Measurements from ENCODE around the gene NIPAL4. TPM values are rescaled to one million over a fixed set of nuclear protein-coding genes. Genes with fewer than 3 reads are reported as not detected.

The NIPAL4 gene
- total RNA-seq: 0.14 TPM in 1 of 2 replicates, not detected in the other

DNA sequence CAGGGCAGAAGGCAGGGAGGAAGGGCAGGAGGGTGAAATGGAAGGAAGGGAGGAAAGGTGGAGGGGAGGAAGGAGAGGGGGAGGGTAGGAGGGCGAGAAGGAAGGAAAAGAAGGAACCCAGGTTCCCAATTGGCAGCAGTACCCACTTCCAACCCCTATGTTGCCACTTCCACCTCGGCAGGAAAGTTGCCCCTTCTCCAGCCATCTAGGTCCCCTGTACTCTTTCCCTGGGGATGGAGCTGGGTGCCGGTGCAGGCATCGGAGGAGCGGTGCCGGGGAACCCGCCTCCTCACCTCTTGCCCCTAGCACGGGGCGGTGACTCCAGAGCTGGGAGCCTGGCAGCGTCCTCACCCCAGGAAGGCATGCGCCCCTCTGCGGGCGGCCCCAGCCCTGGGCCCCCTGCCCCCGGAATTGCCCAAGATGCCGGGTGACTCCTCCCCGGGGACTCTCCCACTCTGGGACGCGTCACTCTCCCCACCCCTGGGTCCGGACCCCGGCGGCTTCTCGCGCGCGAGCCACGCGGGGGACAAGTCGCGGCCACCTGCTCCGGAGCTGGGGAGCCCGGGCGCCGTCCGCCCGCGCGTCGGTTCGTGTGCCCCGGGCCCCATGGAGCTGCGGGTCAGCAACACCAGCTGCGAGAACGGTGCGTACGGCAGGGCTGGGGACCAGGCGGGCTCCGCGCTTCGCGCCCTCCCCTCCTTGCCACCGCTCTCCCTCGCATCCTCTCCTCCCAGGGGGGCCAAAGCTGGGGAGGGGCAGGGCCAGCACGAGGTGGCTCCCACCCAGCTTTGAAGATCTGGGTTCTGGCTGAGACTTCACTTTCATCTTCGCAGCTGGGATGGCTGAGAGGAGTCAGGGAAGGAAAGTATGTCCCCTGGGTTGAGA lies at the start of gene NIPAL4:
NIPAL4 (plus strand) TSS at position 499 of the 885 bp plus-strand sequence; CDS start at position 607, 108 bp downstream.

Other genes starting within 250 kb of the NIPAL4 start
- gene CYFIP2, start 194.1 kb upstream of the NIPAL4 start, total RNA-seq: 8.1 and 8.8 TPM in 2 replicates
- 15.1 and 25.0 TPM in 2 replicates for gene ADAM19, start 115.6 kb downstream of the NIPAL4 start, total RNA-seq
- gene SOX30, start 192.2 kb downstream of the NIPAL4 start, total RNA-seq: not detected in 2 replicates
- gene C5orf52, start 211.3 kb downstream of the NIPAL4 start, total RNA-seq: not detected in 2 replicates

All from smooth muscle cell of bladder (primary cell).